GM21423 (cell line): Measurements from ENCODE around the gene URGCP.

Experiments used
- ATAC-seq: cut with Tn5 transposase; IDR thresholded peaks from one replicate; pipeline ENCODE4 v1.9.1; 2021; ENCODE audit warnings: mild to moderate bottlenecking, moderate library complexity; ENCODE audit not compliant: unreplicated experiment

Gene URGCP

DNA sequence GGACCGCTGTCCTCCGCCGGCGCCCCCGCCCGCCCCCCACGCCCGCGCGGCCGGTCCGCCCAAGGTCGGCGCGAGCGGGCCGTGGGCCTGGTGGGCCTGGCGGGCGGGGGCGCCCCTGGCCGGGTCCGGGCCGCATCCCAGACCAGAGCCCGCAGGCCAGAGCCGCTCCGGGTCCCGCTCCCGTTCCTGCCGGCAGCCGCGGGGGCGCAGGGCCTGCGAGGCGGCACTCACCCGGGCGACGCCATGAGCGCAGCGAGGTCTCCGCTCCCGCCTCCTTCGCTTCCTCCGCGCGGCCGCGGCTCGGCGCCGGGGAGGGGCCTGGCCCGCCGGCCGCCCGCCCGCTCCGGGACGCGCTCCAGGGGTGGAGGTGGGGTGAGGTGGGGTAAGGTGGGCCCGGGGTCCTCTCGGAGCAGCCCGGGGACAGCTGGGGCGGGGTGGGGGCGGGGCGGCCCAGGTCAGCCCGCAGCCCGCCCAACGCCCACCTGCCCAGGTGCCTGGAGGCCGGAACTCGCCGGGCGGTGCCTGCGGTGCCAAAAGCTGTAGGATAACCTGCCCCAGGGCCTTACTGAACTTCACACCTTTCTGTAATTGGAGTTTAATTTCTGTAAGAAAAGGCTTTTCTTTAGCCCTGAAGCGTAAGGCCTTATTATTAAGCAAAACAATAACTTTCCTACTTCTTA is at the start of gene URGCP:
URGCP (minus strand) TSS at position 266 of the 680 bp plus-strand sequence; CDS start at position 245, 21 bp downstream.
- peak; percentile 74 for ATAC-seq

GRCh38 chr7:43956027-43956426 is 49.6 kb upstream of the URGCP start:
- no peak for ATAC-seq

GRCh38 chr7:43954524-43955228 is 48.3 kb upstream of the URGCP start:
- ATAC-seq = peak; percentile 77

DNA sequence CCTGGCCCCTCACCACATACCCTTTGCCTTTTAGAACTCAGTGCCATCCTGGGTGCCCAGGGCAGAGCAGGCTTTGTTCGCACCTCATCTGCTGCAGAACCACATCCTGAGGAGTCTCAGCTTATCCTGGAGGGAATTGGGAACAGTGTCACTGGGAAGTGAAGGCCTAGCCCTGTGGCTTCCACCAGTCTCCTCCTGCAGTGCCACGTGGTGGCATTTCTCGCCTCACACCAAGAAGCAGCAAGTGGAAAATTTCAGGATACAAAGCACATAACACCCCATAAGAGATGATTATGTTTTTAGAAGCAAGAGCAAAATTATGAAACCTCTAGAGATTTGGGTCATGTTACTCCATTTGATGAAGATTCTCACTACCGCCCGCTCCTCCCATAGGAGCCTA is 46.7 kb upstream of the URGCP start:
- ATAC-seq = no peak

DNA sequence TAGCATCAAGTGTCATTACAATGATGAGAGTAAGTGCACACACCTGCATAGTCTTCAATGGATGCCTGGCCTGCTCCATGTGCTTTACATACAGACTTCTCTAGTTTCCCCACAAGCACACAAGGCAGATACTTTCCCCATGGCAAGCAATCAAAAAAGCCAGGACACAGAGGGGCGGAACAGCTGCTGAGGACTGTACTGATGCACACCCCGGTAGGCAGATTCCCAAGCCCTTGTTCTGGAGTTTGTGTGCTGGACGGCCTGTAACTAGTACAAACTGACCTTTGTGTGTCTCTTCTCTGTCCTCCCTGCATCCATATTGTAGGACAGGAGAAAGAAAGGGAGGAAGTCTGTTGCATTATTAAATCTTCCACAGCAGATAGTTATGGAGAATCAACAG is 45.6 kb upstream of the URGCP start:
- no peak for ATAC-seq

- no peak for ATAC-seq
Measured at GRCh38 chr7:43944286-43944685, 37.9 kb upstream of the URGCP start.

- ATAC-seq = no peak
Measured at GRCh38 chr7:43943417-43944187, 37.2 kb upstream of the URGCP start.

- ATAC-seq = no peak
Measured at GRCh38 chr7:43942997-43943396, 36.6 kb upstream of the URGCP start.

- no peak for ATAC-seq
Measured at GRCh38 chr7:43942250-43942649, 35.9 kb upstream of the URGCP start.

- no peak for ATAC-seq
Measured at GRCh38 chr7:43938892-43939482, 32.6 kb upstream of the URGCP start.

- ATAC-seq = no peak
Measured at GRCh38 chr7:43937444-43937843, 31.0 kb upstream of the URGCP start.

GRCh38 chr7:43933902-43934560 is 27.6 kb upstream of the URGCP start:
- no peak for ATAC-seq

GRCh38 chr7:43931346-43931745 is 24.9 kb upstream of the URGCP start:
- no peak for ATAC-seq

GRCh38 chr7:43929529-43930457 is 23.4 kb upstream of the URGCP start:
- ATAC-seq = no peak

DNA sequence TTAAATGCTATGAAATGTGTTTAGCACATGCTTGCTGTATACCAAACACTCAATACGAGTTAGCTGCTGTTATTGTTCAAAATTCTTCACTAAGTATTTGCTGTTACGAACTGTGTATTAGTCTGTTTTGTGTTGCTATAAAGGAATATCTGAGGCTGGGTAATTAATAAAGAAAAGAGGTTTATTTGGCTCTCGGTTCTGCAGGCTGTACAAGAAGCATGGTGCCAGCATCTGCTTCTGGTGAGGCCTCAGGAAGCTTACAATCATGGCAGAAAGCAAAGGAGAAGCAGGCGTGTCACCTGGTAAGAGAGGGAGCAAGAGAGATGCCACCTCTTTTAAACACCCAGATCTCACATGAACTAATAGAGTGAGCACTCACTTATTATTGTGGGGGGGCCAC is 21.4 kb upstream of the URGCP start:
- ATAC-seq = no peak

DNA sequence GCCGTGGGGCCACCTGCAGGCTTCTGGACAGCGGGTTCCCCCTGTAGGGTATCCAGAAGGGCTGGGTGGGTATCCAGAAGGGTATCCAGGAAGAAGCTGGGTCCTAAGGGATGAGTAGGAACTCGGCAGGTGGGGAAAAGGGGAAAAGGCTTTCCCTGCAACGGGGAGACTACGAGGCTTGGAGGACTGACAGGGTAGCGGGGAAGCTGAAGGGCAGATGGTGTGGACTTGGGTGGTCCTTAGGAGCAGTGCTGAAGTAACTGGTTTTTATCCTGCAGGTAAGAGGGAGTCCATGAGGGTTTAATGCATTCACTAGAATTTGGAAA is 20.4 kb upstream of the URGCP start:
- peak; percentile 19 for ATAC-seq

- ATAC-seq = peak; percentile 89
Measured at GRCh38 chr7:43925984-43926797, 19.8 kb upstream of the URGCP start, which contains the start of gene UBE2D4. TSS of gene UBE2D4 (plus strand) at chr7:43926436. CDS start at chr7:43926533, 97 bp downstream.

DNA sequence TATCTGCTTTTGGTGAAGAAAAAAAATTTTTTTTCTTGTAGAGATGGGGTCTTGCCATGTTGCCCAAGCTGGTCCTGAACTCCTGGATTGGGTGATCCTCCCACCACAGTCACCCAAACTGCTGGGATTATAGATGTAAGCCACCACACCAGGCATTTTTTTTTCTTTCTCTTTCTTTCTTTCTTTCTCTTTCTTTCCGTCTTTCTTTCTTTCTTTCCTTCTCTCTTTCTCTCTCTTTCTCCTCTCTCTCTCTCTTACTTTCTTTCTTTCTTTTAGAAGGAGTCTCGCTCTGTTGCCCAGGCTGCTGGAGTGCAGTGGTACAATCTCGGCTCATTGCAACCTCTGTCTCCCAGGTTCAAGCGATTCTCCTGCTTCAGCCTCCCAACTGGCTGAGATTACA is 16.3 kb upstream of the URGCP start:
- no peak for ATAC-seq

DNA sequence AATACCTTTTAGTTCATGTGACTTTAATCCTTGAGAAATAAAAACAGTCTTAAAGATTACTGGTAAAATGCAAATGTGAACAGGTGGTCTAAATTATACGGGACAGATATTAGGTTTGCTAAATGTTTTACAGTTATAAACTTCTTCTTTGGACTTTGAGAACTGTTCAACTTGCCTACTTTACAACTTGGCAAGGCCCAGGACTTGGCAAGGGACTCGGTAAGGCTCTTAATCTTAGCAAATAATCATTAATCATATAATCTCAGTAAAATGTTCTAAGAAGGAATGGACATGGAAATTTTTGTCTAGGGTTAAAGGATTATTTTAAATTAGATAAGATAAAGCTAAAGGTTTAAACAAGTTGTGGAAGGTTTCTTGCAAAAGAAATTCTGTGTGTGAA is 15.0 kb upstream of the URGCP start:
- ATAC-seq = no peak
